ENCODE data around the gene SLC35A3. TPM values are rescaled to one million over a fixed set of nuclear protein-coding genes. Genes with fewer than 3 reads are reported as not detected.

Gene SLC35A3
- total RNA-seq: 10 to 100 TPM in 1 of 4 donors, 1 to 10 TPM in 3; 4.6 to 10.3 (median 8.2) TPM

DNA sequence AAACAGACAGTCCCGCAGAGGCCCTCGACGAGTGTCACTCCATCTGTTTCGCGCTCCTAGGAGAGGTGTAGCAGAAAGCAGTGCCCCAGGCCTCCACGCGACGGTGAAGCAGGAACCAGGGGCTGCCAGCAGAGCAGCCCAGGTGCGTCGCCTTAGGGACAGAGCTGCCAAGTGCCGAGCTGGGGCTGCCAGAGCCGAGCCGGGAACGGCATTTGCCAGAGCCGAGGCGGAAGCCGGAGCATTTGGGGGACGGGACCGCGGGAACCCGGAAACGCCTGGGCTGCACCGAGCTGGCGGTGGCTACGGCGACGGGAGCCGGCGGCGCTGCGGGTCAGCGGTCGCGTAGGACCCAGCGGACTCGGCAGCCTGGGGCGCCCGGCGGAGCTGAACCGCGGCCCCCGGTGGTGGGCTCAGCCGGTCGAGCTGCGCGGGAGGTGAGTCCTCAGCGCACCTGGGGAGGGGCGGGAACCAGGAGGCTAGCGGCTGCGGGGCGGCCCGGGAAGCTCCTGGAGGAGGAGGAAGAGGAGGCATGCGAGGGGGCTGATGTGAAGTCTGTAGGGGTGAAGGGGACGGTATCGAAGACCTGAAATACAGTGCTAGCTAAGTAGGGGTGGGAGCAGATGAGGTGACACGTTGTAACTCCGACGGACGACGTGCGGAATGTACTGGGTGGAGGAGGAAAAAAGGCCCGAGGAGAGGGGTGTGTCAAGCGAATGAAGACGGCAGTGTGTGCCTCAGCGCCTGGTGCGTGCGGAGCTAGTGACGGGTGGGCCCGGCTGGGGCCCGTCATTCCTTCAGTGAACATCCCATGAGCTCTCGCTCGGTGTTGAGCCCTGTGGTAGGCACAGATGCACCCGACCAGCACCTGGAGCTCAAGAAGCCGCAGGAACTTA is at the start of gene SLC35A3:
Gene SLC35A3 (plus strand): TSS at position 268 of the 893 bp plus-strand sequence. CDS start 23,559 bp downstream, outside the sequence.
- intact Hi-C loops (cut with DNase I; ENCODE audit: low total_unique reads) (loop anchor here (1.0 to 10.0 kb wide), 3 partner anchors 68 to 165 kb away; partner anchors contain the start of gene SASS6), in situ Hi-C loops (cut with MboI; ENCODE audit: low sequenced_read_pairs in 4 of 4) (no loop called here)
- H3K9me3 ChIP-seq: no peaks in the 10 kb centered on the region
- DNase-seq (peak; percentile 51 to 72), ATAC-seq (peak; percentile 85 to 92)
- H3K27me3 ChIP-seq: no peaks in the 10 kb centered on the region
- H3K4me1 ChIP-seq: peaks cover 6 to 8% of the 10 kb centered on the region in 2 donors
- H3K27ac ChIP-seq: peak within 1 kb of the TSS; percentile 58 to 76 (median 72)
- peak within 1 kb of the TSS; percentile 84 to 95 (median 86) for H3K4me3 ChIP-seq
- TF ChIP-seq, protein P1, sequence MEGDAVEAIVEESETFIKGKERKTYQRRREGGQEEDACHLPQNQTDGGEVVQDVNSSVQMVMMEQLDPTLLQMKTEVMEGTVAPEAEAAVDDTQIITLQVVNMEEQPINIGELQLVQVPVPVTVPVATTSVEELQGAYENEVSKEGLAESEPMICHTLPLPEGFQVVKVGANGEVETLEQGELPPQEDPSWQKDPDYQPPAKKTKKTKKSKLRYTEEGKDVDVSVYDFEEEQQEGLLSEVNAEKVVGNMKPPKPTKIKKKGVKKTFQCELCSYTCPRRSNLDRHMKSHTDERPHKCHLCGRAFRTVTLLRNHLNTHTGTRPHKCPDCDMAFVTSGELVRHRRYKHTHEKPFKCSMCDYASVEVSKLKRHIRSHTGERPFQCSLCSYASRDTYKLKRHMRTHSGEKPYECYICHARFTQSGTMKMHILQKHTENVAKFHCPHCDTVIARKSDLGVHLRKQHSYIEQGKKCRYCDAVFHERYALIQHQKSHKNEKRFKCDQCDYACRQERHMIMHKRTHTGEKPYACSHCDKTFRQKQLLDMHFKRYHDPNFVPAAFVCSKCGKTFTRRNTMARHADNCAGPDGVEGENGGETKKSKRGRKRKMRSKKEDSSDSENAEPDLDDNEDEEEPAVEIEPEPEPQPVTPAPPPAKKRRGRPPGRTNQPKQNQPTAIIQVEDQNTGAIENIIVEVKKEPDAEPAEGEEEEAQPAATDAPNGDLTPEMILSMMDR (IDR thresholded peaks at IDR 0.05 in 4 of 5, conservative IDR thresholded peaks at IDR 0.05 in 1 of 5): no peak
- peak in 1 of 2 donors; percentile 10 for TF ChIP-seq POLR2A (IDR thresholded peaks at IDR 0.05)
- H3K36me3 ChIP-seq: peaks cover 0 to 2% of the 10 kb centered on the region in 2 donors

DNA sequence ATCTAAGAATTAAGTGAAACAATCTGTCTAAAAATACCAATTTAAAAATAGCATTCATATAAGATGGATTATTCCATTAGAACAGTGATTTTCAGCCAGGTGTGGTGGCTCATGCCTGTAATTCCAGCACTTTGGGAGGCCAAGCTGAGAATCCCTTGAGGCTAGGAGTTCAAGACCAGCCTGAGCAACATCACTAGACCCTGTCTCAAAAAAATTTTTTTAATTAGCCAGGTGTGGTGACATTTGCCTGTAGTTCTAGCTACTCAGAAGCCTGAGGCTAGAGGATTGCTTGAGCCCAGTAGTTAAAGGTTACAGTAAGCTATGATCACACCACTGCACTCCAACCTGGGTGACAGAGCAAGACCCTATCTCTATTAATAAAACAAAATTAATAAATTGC is 35.0 kb upstream of the SLC35A3 start:
- ATAC-seq: no peak
- in situ Hi-C loops (cut with MboI; ENCODE audit: low sequenced_read_pairs in 4 of 4): no loop called here

DNA sequence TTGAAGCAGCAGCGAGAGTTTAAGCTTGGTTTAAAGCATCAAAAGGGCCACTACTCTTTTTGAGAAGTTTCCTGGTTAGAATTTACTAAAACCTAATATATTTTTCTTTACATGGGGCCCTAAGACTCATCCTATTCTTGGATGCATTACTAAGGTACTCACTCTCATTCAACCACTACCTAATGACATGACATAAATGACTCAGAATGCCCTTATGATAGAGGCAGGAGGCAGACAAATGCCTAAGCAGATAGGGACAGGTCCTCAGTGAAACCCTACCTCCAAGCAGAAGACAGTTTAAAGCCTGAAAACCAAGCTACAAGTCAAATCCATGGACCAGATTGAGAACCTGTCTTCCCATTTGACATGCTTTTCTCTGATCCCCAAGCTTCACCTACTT is 34.3 kb upstream of the SLC35A3 start:
- H3K36me3 ChIP-seq: no peaks in the 10 kb centered on the region
- H3K4me3 ChIP-seq: no peak overlapping the region
- H3K4me1 ChIP-seq: no peaks in the 10 kb centered on the region
- no peak for ATAC-seq
- in situ Hi-C loops (cut with MboI; ENCODE audit: low sequenced_read_pairs in 4 of 4) (no loop called here), intact Hi-C loops (cut with DNase I; ENCODE audit: low total_unique reads) (no loop called here)
- no peaks in the 10 kb centered on the region for H3K27me3 ChIP-seq
- H3K27ac ChIP-seq: no peak overlapping the region
- no peaks in the 10 kb centered on the region for H3K9me3 ChIP-seq
- TF ChIP-seq, protein P1 (IDR thresholded peaks at IDR 0.05 in 4 of 5, conservative IDR thresholded peaks at IDR 0.05 in 1 of 5): no peak
- TF ChIP-seq POLR2A (IDR thresholded peaks at IDR 0.05): no peak
- DNase-seq: no peak

More for the DNA sequence above, 35.0 kb upstream of the SLC35A3 start:
- no peaks in the 10 kb centered on the region for H3K9me3 ChIP-seq
- H3K27ac ChIP-seq: no peak overlapping the region
- intact Hi-C loops (cut with DNase I; ENCODE audit: low total_unique reads): no loop called here
- H3K4me1 ChIP-seq: no peaks in the 10 kb centered on the region
- no peak overlapping the region for H3K4me3 ChIP-seq
- TF ChIP-seq, protein P1 (IDR thresholded peaks at IDR 0.05 in 4 of 5, conservative IDR thresholded peaks at IDR 0.05 in 1 of 5): no peak
- no peak for TF ChIP-seq POLR2A (IDR thresholded peaks at IDR 0.05)
- DNase-seq: no peak
- no peaks in the 10 kb centered on the region for H3K27me3 ChIP-seq
- H3K36me3 ChIP-seq: no peaks in the 10 kb centered on the region

DNA sequence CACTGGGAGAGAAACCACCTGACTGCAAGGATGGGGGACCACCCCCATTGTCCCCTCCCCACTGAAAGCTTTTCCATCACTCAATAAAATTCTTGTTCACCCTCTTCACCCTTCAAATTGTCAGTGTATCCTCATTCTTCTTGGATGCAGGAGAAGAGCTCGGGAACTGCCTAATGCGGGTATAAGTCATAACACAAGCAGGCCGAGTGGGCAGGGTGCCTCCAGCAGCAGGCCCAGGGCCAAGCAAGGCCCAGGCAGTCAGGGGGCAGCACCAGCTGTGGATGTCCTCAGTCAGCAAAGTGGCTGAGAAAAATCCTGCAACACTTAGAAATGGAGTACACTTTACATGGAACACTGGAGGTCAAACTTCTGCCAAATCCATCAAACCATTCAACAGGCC is 33.7 kb upstream of the SLC35A3 start:
- TF ChIP-seq, protein P1 (IDR thresholded peaks at IDR 0.05 in 4 of 5, conservative IDR thresholded peaks at IDR 0.05 in 1 of 5): no peak
- TF ChIP-seq POLR2A (IDR thresholded peaks at IDR 0.05): no peak
- H3K36me3 ChIP-seq: no peaks in the 10 kb centered on the region
- no peak overlapping the region for H3K4me3 ChIP-seq
- intact Hi-C loops (cut with DNase I; ENCODE audit: low total_unique reads): no loop called here
- H3K4me1 ChIP-seq: no peaks in the 10 kb centered on the region
- no peaks in the 10 kb centered on the region for H3K9me3 ChIP-seq
- in situ Hi-C loops (cut with MboI; ENCODE audit: low sequenced_read_pairs in 4 of 4): no loop called here
- DNase-seq (no peak), ATAC-seq (no peak)
- no peak overlapping the region for H3K27ac ChIP-seq
- H3K27me3 ChIP-seq: no peaks in the 10 kb centered on the region

All from gastrocnemius medialis (tissue), 4 donors.